ENCODE results near the gene TIMP1. TPM values are rescaled to one million over a fixed set of nuclear protein-coding genes. Genes with fewer than 3 reads are reported as not detected.

TIMP1 gene
- total and polyA plus RNA-seq, 2 of the 13 experiments (the other 11 are each of a cell fraction or from before 2014, with no cell fraction given) = 12.3 to 45.8 TPM

- TF ChIP-seq ZNF276 (CRISPR knock-in tag; IDR thresholded peaks at IDR 0.05; ENCODE audit: low read depth) (no peak), ZNF256 (CRISPR knock-in tag; conservative IDR thresholded peaks at IDR 0.05) (no peak), ZNF547 (CRISPR knock-in tag; IDR thresholded peaks at IDR 0.05) (no peak), XRCC5 (optimal IDR thresholded peaks at IDR 0.05; ENCODE audit: low read length) (peak; percentile 28), TAF1 (CRISPR knock-in tag; IDR thresholded peaks at IDR 0.05) (no peak), MLX (CRISPR knock-in tag; IDR thresholded peaks at IDR 0.05) (no peak), ZNF432 (CRISPR knock-in tag; IDR thresholded peaks at IDR 0.05; ENCODE audit: borderline replicate concordance) (no peak), GMEB2 (CRISPR knock-in tag; IDR thresholded peaks at IDR 0.05; ENCODE audit: low read depth) (no peak), GATAD2A (CRISPR knock-in tag; IDR thresholded peaks at IDR 0.05) (peak; percentile 44; the same call in 1 of the 2 replicates)
- TF ChIP-seq, protein P1, sequence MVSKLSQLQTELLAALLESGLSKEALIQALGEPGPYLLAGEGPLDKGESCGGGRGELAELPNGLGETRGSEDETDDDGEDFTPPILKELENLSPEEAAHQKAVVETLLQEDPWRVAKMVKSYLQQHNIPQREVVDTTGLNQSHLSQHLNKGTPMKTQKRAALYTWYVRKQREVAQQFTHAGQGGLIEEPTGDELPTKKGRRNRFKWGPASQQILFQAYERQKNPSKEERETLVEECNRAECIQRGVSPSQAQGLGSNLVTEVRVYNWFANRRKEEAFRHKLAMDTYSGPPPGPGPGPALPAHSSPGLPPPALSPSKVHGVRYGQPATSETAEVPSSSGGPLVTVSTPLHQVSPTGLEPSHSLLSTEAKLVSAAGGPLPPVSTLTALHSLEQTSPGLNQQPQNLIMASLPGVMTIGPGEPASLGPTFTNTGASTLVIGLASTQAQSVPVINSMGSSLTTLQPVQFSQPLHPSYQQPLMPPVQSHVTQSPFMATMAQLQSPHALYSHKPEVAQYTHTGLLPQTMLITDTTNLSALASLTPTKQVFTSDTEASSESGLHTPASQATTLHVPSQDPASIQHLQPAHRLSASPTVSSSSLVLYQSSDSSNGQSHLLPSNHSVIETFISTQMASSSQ (IDR thresholded peaks at IDR 0.05; ENCODE audit: low read depth) = no peak
- TF ChIP-seq, protein P1 (CRISPR knock-in tag; IDR thresholded peaks at IDR 0.05; ENCODE audit: borderline replicate concordance) = no peak
- TF ChIP-seq, protein P2, sequence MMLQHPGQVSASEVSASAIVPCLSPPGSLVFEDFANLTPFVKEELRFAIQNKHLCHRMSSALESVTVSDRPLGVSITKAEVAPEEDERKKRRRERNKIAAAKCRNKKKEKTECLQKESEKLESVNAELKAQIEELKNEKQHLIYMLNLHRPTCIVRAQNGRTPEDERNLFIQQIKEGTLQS (CRISPR knock-in tag; IDR thresholded peaks at IDR 0.05) = no peak
- TF ChIP-seq, protein P3, sequence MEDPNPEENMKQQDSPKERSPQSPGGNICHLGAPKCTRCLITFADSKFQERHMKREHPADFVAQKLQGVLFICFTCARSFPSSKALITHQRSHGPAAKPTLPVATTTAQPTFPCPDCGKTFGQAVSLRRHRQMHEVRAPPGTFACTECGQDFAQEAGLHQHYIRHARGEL (CRISPR knock-in tag; IDR thresholded peaks at IDR 0.05) = no peak
- TF ChIP-seq, protein P4, sequence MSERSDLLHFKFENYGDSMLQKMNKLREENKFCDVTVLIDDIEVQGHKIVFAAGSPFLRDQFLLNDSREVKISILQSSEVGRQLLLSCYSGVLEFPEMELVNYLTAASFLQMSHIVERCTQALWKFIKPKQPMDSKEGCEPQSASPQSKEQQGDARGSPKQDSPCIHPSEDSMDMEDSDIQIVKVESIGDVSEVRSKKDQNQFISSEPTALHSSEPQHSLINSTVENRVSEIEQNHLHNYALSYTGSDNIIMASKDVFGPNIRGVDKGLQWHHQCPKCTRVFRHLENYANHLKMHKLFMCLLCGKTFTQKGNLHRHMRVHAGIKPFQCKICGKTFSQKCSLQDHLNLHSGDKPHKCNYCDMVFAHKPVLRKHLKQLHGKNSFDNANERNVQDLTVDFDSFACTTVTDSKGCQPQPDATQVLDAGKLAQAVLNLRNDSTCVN (CRISPR knock-in tag; IDR thresholded peaks at IDR 0.05; ENCODE audit: borderline replicate concordance) = no peak
- TF ChIP-seq, protein P5, sequence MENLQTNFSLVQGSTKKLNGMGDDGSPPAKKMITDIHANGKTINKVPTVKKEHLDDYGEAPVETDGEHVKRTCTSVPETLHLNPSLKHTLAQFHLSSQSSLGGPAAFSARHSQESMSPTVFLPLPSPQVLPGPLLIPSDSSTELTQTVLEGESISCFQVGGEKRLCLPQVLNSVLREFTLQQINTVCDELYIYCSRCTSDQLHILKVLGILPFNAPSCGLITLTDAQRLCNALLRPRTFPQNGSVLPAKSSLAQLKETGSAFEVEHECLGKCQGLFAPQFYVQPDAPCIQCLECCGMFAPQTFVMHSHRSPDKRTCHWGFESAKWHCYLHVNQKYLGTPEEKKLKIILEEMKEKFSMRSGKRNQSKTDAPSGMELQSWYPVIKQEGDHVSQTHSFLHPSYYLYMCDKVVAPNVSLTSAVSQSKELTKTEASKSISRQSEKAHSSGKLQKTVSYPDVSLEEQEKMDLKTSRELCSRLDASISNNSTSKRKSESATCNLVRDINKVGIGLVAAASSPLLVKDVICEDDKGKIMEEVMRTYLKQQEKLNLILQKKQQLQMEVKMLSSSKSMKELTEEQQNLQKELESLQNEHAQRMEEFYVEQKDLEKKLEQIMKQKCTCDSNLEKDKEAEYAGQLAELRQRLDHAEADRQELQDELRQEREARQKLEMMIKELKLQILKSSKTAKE (CRISPR knock-in tag; IDR thresholded peaks at IDR 0.05; ENCODE audit: borderline replicate concordance) = no peak
These were observed 41.3 kb upstream of the TIMP1 start (continued) for GRCh38 chrX:47540754-47541538.

Measured in HepG2 (cell line).